GM12874 (cell line): ENCODE data around the gene RPRD1B.

ENCODE experiments used
- CTCF ChIP-seq: IDR thresholded peaks from 2 replicates; pipeline ENCODE4 v1.5.1; 2011; ENCODE audit warnings: low read depth, mild to moderate bottlenecking, control low read depth, low read length, moderate library complexity; ENCODE audit not compliant: insufficient read depth

Gene RPRD1B

GRCh38 chr20:38078084-38078483, 44.5 kb downstream of the RPRD1B start:
- TF ChIP-seq CTCF = no peak

GRCh38 chr20:38079353-38079752, 45.8 kb downstream of the RPRD1B start:
- TF ChIP-seq CTCF = no peak

- TF ChIP-seq CTCF = no peak
These were observed 48.0 kb downstream of the RPRD1B start for GRCh38 chr20:38081575-38081974.

GRCh38 chr20:38082894-38083293, 49.3 kb downstream of the RPRD1B start:
- TF ChIP-seq CTCF = no peak

GRCh38 chr20:38083338-38084048, 49.9 kb downstream of the RPRD1B start:
- no peak for TF ChIP-seq CTCF

GRCh38 chr20:38084425-38084951, 50.9 kb downstream of the RPRD1B start:
- TF ChIP-seq CTCF = no peak

- no peak for TF ChIP-seq CTCF
These were observed 51.5 kb downstream of the RPRD1B start for GRCh38 chr20:38085026-38085425.
